Tibial nerve (tissue), 3 donors: ENCODE results near the gene PRSS22.

Source experiments
- POLR2A ChIP-seq, 2 donors: fragments of 450-650 bp; IDR thresholded peaks; one replicate each; pipeline ENCODE4 v1.6.1; 2017; ENCODE audit warnings: antibody characterized with exemption in 2 of 2, mild to moderate bottlenecking in 2 of 2, moderate library complexity in 2 of 2
- TF ChIP-seq, protein P1 (sequence below), 5 experiments: fragments of 200-600 bp in 3 of 5; fragments of 450-650 bp in 2 of 5; sonication (generic) in 3 of 5; IDR thresholded peaks; one replicate each; pipeline ENCODE4 v1.5.1; 2016 to 2019; ENCODE audit warnings: antibody characterized with exemption in 5 of 5, mild to moderate bottlenecking in 3 of 5, moderate library complexity in 2 of 5

GRCh38 chr16:2840914-2841313 is 17.1 kb downstream of the PRSS22 start:
- TF ChIP-seq, protein P1, sequence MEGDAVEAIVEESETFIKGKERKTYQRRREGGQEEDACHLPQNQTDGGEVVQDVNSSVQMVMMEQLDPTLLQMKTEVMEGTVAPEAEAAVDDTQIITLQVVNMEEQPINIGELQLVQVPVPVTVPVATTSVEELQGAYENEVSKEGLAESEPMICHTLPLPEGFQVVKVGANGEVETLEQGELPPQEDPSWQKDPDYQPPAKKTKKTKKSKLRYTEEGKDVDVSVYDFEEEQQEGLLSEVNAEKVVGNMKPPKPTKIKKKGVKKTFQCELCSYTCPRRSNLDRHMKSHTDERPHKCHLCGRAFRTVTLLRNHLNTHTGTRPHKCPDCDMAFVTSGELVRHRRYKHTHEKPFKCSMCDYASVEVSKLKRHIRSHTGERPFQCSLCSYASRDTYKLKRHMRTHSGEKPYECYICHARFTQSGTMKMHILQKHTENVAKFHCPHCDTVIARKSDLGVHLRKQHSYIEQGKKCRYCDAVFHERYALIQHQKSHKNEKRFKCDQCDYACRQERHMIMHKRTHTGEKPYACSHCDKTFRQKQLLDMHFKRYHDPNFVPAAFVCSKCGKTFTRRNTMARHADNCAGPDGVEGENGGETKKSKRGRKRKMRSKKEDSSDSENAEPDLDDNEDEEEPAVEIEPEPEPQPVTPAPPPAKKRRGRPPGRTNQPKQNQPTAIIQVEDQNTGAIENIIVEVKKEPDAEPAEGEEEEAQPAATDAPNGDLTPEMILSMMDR (IDR thresholded peaks at IDR 0.05) = no peak
- TF ChIP-seq POLR2A (IDR thresholded peaks at IDR 0.05) = no peak
